ENCODE results near the gene CNBP. TPM values are rescaled to one million over a fixed set of nuclear protein-coding genes. Genes with fewer than 3 reads are reported as not detected.
"Not testable (repeated sequence)": the region's sequence is repeated elsewhere in the genome, so short reads cannot be mapped to it uniquely, and the experiment has no call there.

Gene CNBP
- total RNA-seq, 2 experiments from 2014 or later, result 427 to 439 TPM

- CTCF ChIA-PET, POLR2A ChIA-PET: not testable (repeated sequence)
Measured at GRCh38 chr3:129189793-129190192, 6.1 kb upstream of the CNBP start.

GRCh38 chr3:129187857-129188256 is 4.2 kb upstream of the CNBP start:
- CTCF ChIA-PET, result no interaction called here
- POLR2A ChIA-PET, result no interaction called here

GRCh38 chr3:129185783-129186182 is 2.1 kb upstream of the CNBP start:
- ChIA-PET CTCF (interaction anchor here (1.2 kb wide), 1 partner anchor 77 kb away, joined by 4 read pairs; no protein-coding TSS in a partner anchor), POLR2A (interaction anchor here (0.6 to 1.3 kb wide), 5 partner anchors 25 to 130 kb away, joined by 3 to 5 read pairs (median 3); partner anchors contain the start of gene COPG1)

GRCh38 chr3:129184784-129185542 is 1.3 kb upstream of the CNBP start:
- CTCF ChIA-PET, result not testable (repeated sequence)
- POLR2A ChIA-PET, result interaction anchor here (1.3 kb wide), 1 partner anchor 65 kb away, joined by 3 read pairs; no protein-coding TSS in a partner anchor

GRCh38 chr3:129184396-129184657 is 631 bp upstream of the CNBP start:
- CTCF ChIA-PET, result no interaction called here
- POLR2A ChIA-PET, result interaction anchor here (2.5 to 4.2 kb wide), 3 partner anchors 22 to 65 kb away, joined by 11 to 26 read pairs (median 13); partner anchors contain the start of genes COPG1 and RAB43

GRCh38 chr3:129182390-129183185 is 1.1 kb downstream of the CNBP start:
- CTCF ChIA-PET, result interaction anchor here (1.0 to 2.0 kb wide), 5 partner anchors 12 to 72 kb away, joined by 3 to 9 read pairs (median 6); partner anchors contain the start of gene COPG1
- POLR2A ChIA-PET, result interaction anchor here (1.2 to 4.2 kb wide), 6 partner anchors 20 to 166 kb away, joined by 3 to 26 read pairs (median 8); partner anchors contain the start of genes COPG1 and RAB43

- POLR2A ChIA-PET, result interaction anchor here (2.5 to 4.2 kb wide), 3 partner anchors 20 to 68 kb away, joined by 11 to 26 read pairs (median 13); partner anchors contain the start of genes COPG1 and RAB43
- CTCF ChIA-PET, result interaction anchor here (0.7 to 2.0 kb wide), 7 partner anchors 11 to 124 kb away, joined by 3 to 9 read pairs (median 6); partner anchors contain the start of gene COPG1
Measured at GRCh38 chr3:129181819-129182218, 1.9 kb downstream of the CNBP start.

- POLR2A ChIA-PET, result interaction anchor here (4.0 to 4.2 kb wide), 2 partner anchors 18 to 60 kb away, joined by 13 to 26 read pairs; partner anchors contain the start of gene RAB43
- CTCF ChIA-PET, result interaction anchor here (1.3 to 1.4 kb wide), 2 partner anchors 9 to 65 kb away, joined by 6 to 7 read pairs; no protein-coding TSS in a partner anchor
Measured at GRCh38 chr3:129180461-129180860, 3.2 kb downstream of the CNBP start.

- ChIA-PET CTCF (no interaction called here), POLR2A (no interaction called here)
Measured at GRCh38 chr3:129176051-129176450, 7.6 kb downstream of the CNBP start.

- CTCF ChIA-PET, result no interaction called here
- POLR2A ChIA-PET, result no interaction called here
Measured at GRCh38 chr3:129173725-129174124, 10.0 kb downstream of the CNBP start.

GRCh38 chr3:129173206-129173605 is 10.5 kb downstream of the CNBP start:
- CTCF ChIA-PET, result no interaction called here
- POLR2A ChIA-PET, result no interaction called here

- CTCF ChIA-PET, result interaction anchor here (0.7 kb wide), 1 partner anchor 46 kb away, joined by 3 read pairs; no protein-coding TSS in a partner anchor
Measured at GRCh38 chr3:129166579-129167332, 16.9 kb downstream of the CNBP start.

GRCh38 chr3:129165594-129165993 is 18.1 kb downstream of the CNBP start:
- POLR2A ChIA-PET, CTCF ChIA-PET: not testable (repeated sequence)

More at GRCh38 chr3:129166579-129167332, 16.9 kb downstream of the CNBP start:
- POLR2A ChIA-PET, result no interaction called here

GRCh38 chr3:129164500-129164899 is 19.2 kb downstream of the CNBP start:
- POLR2A ChIA-PET, result interaction anchor here (0.6 to 0.7 kb wide), 2 partner anchors 10 to 14 kb away, joined by 5 to 10 read pairs; no protein-coding TSS in a partner anchor
- CTCF ChIA-PET, result no interaction called here

- CTCF ChIA-PET, result interaction anchor here (1.1 to 2.8 kb wide), 4 partner anchors 20 to 86 kb away, joined by 4 to 11 read pairs (median 6); no protein-coding TSS in a partner anchor
- POLR2A ChIA-PET, result interaction anchor here (1.0 to 2.2 kb wide), 3 partner anchors 19 to 153 kb away, joined by 3 to 13 read pairs (median 3); partner anchors contain the start of gene CNBP
Measured at GRCh38 chr3:129162729-129163579, 20.7 kb downstream of the CNBP start.

GRCh38 chr3:129161860-129162271 is 21.8 kb downstream of the CNBP start:
- ChIA-PET POLR2A (interaction anchor here (0.7 to 2.2 kb wide), 5 partner anchors 17 to 154 kb away, joined by 3 to 13 read pairs (median 3); partner anchors contain the start of gene CNBP), CTCF (interaction anchor here (0.5 to 2.8 kb wide), 9 partner anchors 17 to 88 kb away, joined by 3 to 11 read pairs (median 3); partner anchors contain the start of gene RAB43)

- CTCF ChIA-PET, result interaction anchor here (0.5 to 2.8 kb wide), 8 partner anchors 16 to 107 kb away, joined by 3 to 11 read pairs (median 3); partner anchors contain the start of gene RAB43
Measured at GRCh38 chr3:129160891-129161859, 22.5 kb downstream of the CNBP start, which contains the start of gene ISY1. ISY1 (minus strand) TSS chr3:129161063; CDS start chr3:129160975, 88 bp downstream.

More at GRCh38 chr3:129160891-129161859, 22.5 kb downstream of the CNBP start, which contains the start of gene ISY1:
- POLR2A ChIA-PET, result interaction anchor here (0.6 to 2.2 kb wide), 6 partner anchors 17 to 155 kb away, joined by 3 to 13 read pairs (median 3); partner anchors contain the start of gene CNBP

Data from activated CD8-positive, alpha-beta memory T cell treated with anti-CD3 and anti-CD28 coated beads for 36 hours (primary cell).